SK-N-SH treated with all-trans-retinoic acid at 6 μM for 48 hours (cell line): ENCODE data around the gene OR4C12.
"Not testable (repeated sequence)": the region's sequence is repeated elsewhere in the genome, so short reads cannot be mapped to it uniquely, and the experiment has no call there.

Source experiments
- ARNTL ChIP-seq: fragments of 450-650 bp; formaldehyde crosslinking; IDR thresholded peaks from 2 replicates; pipeline ENCODE4 v1.5.0; 2020; ENCODE audit warnings: low read depth, mild to moderate bottlenecking, moderate library complexity, borderline replicate concordance
- OSR1 ChIP-seq: fragments of 250-450 bp; sonication (Bioruptor Pico); IDR thresholded peaks from 2 replicates; pipeline ENCODE4 v1.8.0; 2022; ENCODE audit warnings: moderate library complexity, mild to moderate bottlenecking, inconsistent platforms
- SNAI2 ChIP-seq: fragments of 250-450 bp; sonication (Bioruptor Pico); IDR thresholded peaks from 2 replicates; pipeline ENCODE4 v1.5.0; 2020; ENCODE audit warnings: mild to moderate bottlenecking, moderate library complexity
- ZFP30 ChIP-seq: fragments of 450-650 bp; formaldehyde crosslinking; IDR thresholded peaks from 2 replicates; pipeline ENCODE4 v1.5.0; 2022; ENCODE audit warnings: mild to moderate bottlenecking, moderate library complexity

GRCh38 chr11:49973439-49973838 lies 8.9 kb downstream of the OR4C12 start:
- not testable (repeated sequence) for TF ChIP-seq SNAI2; ARNTL (CRISPR knock-in tag); ZFP30; OSR1 (CRISPR knock-in tag)
